HCT116 (cell line): Measurements from ENCODE around the gene EIF2A. TPM values are rescaled to one million over a fixed set of nuclear protein-coding genes. Genes with fewer than 3 reads are reported as not detected.

Experiments used
- ATAC-seq: fragments of 200-7000 bp; cut with Tn5 transposase; 2 replicates; pipeline ENCODE4 v1.9.1; 2020; ENCODE audit warnings: mild to moderate bottlenecking, moderate library complexity
- BruUV-seq: library from RNA; stranded (reverse); fragments of 400-500 nt; replicated peaks from 2 replicates; lab custom pipeline; 2021; lab: Mats Ljungman, UMichigan
- CTCF ChIA-PET: fragments of 300-600 bp; sonication (Branson Sonifier 250); formaldehyde crosslinking; loops from one replicate; lab custom pipeline; 2021; ENCODE audit warnings: antibody characterized with exemption; lab: Charles Lee
- POLR2A ChIA-PET: fragments of 300-600, 350-600 bp; sonication (Branson Sonifier 250); formaldehyde crosslinking; loops from one replicate; lab custom pipeline; 2021; ENCODE audit warnings: antibody characterized with exemption; lab: Charles Lee
- RAD21 ChIA-PET, 2 experiments: fragments of 300-600 bp; sonication (Branson Sonifier 250); formaldehyde crosslinking; loops; one replicate each; lab custom pipeline; 2023; ENCODE audit warnings: low total read pairs in 2 of 2; ENCODE audit not compliant: uncharacterized antibody in 2 of 2, unreplicated experiment in 2 of 2, low non-redundant PET in 1 of 2; lab: Charles Lee
- DNase-seq: peaks from one replicate; pipeline ENCODE4 v3.0.0-alpha.2; 2010; ENCODE audit warnings: low read depth, low spot score
- H2AFZ ChIP-seq: fragments of 200-600 bp; shearing (Covaris generic), sonication (generic); 2 replicates; pipeline ENCODE4 v1.6.1; 2017; ENCODE audit warnings: low read depth, mixed run types, mixed read lengths, antibody characterized with exemption, low read length; ENCODE audit not compliant: poor library complexity, severe bottlenecking
- H3K27ac ChIP-seq: 2 replicates; pipeline ENCODE4 v1.5.1; 2012; ENCODE audit warnings: low read depth, low read length
- H3K27me3 ChIP-seq: fragments of 200-600 bp; sonication (generic); 2 replicates; pipeline ENCODE4 v1.6.1; 2016; ENCODE audit warnings: mixed run types, low read length, mixed read lengths; ENCODE audit not compliant: insufficient read depth
- H3K36me3 ChIP-seq, 2 experiments: fragments of 200-500 bp in 1 of 2; fragments of 200-600 bp in 1 of 2; sonication (Bioruptor generic) in 1 of 2; sonication (generic) in 1 of 2; 2 replicates each; pipeline versions ENCODE4 v1.5.1 to v1.6.1; 2014 to 2016; ENCODE audit warnings: low read length in 2 of 2, inconsistent platforms in 1 of 2, mixed read lengths in 1 of 2, mixed run types in 1 of 2; ENCODE audit not compliant: insufficient read depth in 2 of 2, control insufficient read depth in 1 of 2
- H3K4me1 ChIP-seq, 2 experiments: fragments of 200-600 bp in 1 of 2; sonication (generic) in 1 of 2; 2 replicates each; pipeline versions ENCODE4 v1.5.1 to v1.6.1; 2012 to 2017; ENCODE audit warnings: low read length in 2 of 2, inconsistent platforms in 1 of 2, mild to moderate bottlenecking in 1 of 2, mixed read lengths in 1 of 2, mixed run types in 1 of 2, moderate library complexity in 1 of 2; ENCODE audit not compliant: insufficient read depth in 2 of 2, control insufficient read depth in 1 of 2
- H3K4me2 ChIP-seq: fragments of 200-600 bp; sonication (generic); 2 replicates; pipeline ENCODE4 v1.6.1; 2017; ENCODE audit warnings: mixed run types, low read length, mixed read lengths
- H3K4me3 ChIP-seq, 2 experiments: fragments of 200-600 bp in 1 of 2; sonication (generic) in 1 of 2; replicated peaks in 1 of 2; 2 replicates each; pipeline ENCODE4 v1.5.1; 2011 to 2016; ENCODE audit warnings: low read length in 2 of 2, control low read depth in 1 of 2, low read depth in 1 of 2, mild to moderate bottlenecking in 1 of 2, mixed read lengths in 1 of 2, mixed run types in 1 of 2
- H3K79me2 ChIP-seq: fragments of 200-600 bp; sonication (generic); 2 replicates; pipeline ENCODE4 v1.6.1; 2017; ENCODE audit warnings: mild to moderate bottlenecking, mixed run types, low read length, moderate library complexity, mixed read lengths; ENCODE audit not compliant: insufficient read depth
- H3K9ac ChIP-seq: fragments of 200-600 bp; sonication (generic); 2 replicates; pipeline ENCODE4 v1.6.1; 2016; ENCODE audit warnings: low read length, mixed read lengths
- H3K9me2 ChIP-seq: fragments of 200-600 bp; sonication (generic), shearing (Covaris generic); 2 replicates; pipeline ENCODE4 v1.6.1; 2017; ENCODE audit warnings: mixed run types, mild to moderate bottlenecking, moderate library complexity; ENCODE audit not compliant: insufficient read depth
- H3K9me3 ChIP-seq, 2 experiments: fragments of 200-500 bp in 1 of 2; fragments of 200-600 bp in 1 of 2; sonication (Bioruptor generic) in 1 of 2; sonication (generic) in 1 of 2; 2 replicates each; pipeline ENCODE4 v1.6.1; 2014 to 2017; ENCODE audit warnings: low read length in 2 of 2, mixed read lengths in 2 of 2, inconsistent platforms in 1 of 2, low read depth in 1 of 2, mild to moderate bottlenecking in 1 of 2, mixed run types in 1 of 2, moderate library complexity in 1 of 2; ENCODE audit not compliant: control insufficient read depth in 1 of 2, insufficient read depth in 1 of 2
- H4K20me1 ChIP-seq: fragments of 200-600 bp; sonication (generic), shearing (Covaris generic); 2 replicates; pipeline ENCODE4 v1.6.1; 2017; ENCODE audit warnings: mixed run types, mild to moderate bottlenecking, moderate library complexity; ENCODE audit not compliant: insufficient read depth
- ATF3 ChIP-seq: IDR thresholded peaks from 2 replicates; pipeline ENCODE4 v1.6.1; 2012
- CBX3 ChIP-seq: IDR thresholded peaks from 2 replicates; pipeline ENCODE4 v1.6.1; 2012; ENCODE audit warnings: low read depth
- EGR1 ChIP-seq: IDR thresholded peaks from 2 replicates; pipeline ENCODE4 v1.6.1; 2012; ENCODE audit warnings: low read depth
- ELF1 ChIP-seq: IDR thresholded peaks from 2 replicates; pipeline ENCODE4 v1.6.1; 2012; ENCODE audit warnings: low read depth, borderline replicate concordance
- EZH2 ChIP-seq: fragments of 200-600 bp; sonication (generic); IDR thresholded peaks from 2 replicates; pipeline ENCODE4 v1.6.1; 2017; ENCODE audit warnings: antibody characterized with exemption, mixed run types
- FOSL1 ChIP-seq: IDR thresholded peaks from 2 replicates; pipeline ENCODE4 v1.6.1; 2012; ENCODE audit warnings: low read depth
- JUND ChIP-seq: IDR thresholded peaks from 2 replicates; pipeline ENCODE4 v1.6.1; 2012
- POLR2A ChIP-seq: IDR thresholded peaks from 2 replicates; pipeline ENCODE4 v1.7.0; 2011; ENCODE audit warnings: borderline replicate concordance; ENCODE audit not compliant: insufficient read depth, insufficient read length; ENCODE audit errors: extremely low read depth
- POLR2AphosphoS5 ChIP-seq: IDR thresholded peaks from 2 replicates; pipeline ENCODE4 v1.6.1; 2011; ENCODE audit warnings: mild to moderate bottlenecking, low read depth, low read length, moderate library complexity
- RAD21 ChIP-seq: IDR thresholded peaks from 2 replicates; pipeline ENCODE4 v1.6.1; 2012; ENCODE audit warnings: low read depth, mild to moderate bottlenecking
- SP1 ChIP-seq: IDR thresholded peaks from 2 replicates; pipeline ENCODE4 v1.6.1; 2012; ENCODE audit warnings: low read depth
- SRF ChIP-seq: IDR thresholded peaks from 2 replicates; pipeline ENCODE4 v1.6.1; 2012; ENCODE audit warnings: low read depth
- TCF7L2 ChIP-seq: IDR thresholded peaks from 2 replicates; pipeline ENCODE4 v1.7.0; 2011; ENCODE audit warnings: borderline replicate concordance, inconsistent platforms; ENCODE audit not compliant: insufficient read depth, insufficient read length; ENCODE audit errors: extremely low read depth
- ZNF274 ChIP-seq: fragments of 200-500 bp; sonication (Bioruptor generic); IDR thresholded peaks from 2 replicates; pipeline ENCODE4 v1.6.1; 2014; ENCODE audit warnings: mild to moderate bottlenecking, low read depth, low read length, inconsistent platforms
- intact Hi-C: fragments of 100-400 bp; cut with micrococcal nuclease; formaldehyde crosslinking; loops from 2 replicates; pipeline ENCODE4 v1.10.0; 2022
- total RNA-seq: library from RNA; stranded (reverse); gene quantifications from one replicate; pipeline ENCODE4 v1.2.1, GENCODE V29; 2021; ENCODE audit not compliant: unreplicated experiment

The EIF2A gene
- total RNA-seq, 1 experiment from 2014 or later = 126 TPM

GRCh38 chr3:150582620-150583019 is 36.0 kb downstream of the EIF2A start (continued):
- TF ChIP-seq ATF3 (no peak), SRF (no peak), ZNF274 (no peak), POLR2AphosphoS5 (no peak), RAD21 (no peak), JUND (no peak), TCF7L2 (no peak)

- Histone ChIP-seq H3K27ac (no peak overlapping the region), H4K20me1 (0 out of 2 replicates have a peak, but pooled peaks cover 8% of the 10 kb centered on the region), H3K9ac (no peak overlapping the region), H3K4me2 (no peak overlapping the region), H3K9me2 (no peaks in the 10 kb centered on the region), H2AFZ (no peak overlapping the region), H3K27me3 (no peaks in the 10 kb centered on the region), H3K79me2 (peaks cover 72% of the 10 kb centered on the region), H3K4me3 (no peak overlapping the region), H3K36me3 (peaks cover 30 to 34% of the 10 kb centered on the region in 2 experiments; a peak in 3 of 4 replicates), H3K4me1 (no peaks in the 10 kb centered on the region), H3K9me3 (no peaks in the 10 kb centered on the region)
- TF ChIP-seq EZH2 (no peak), POLR2AphosphoS5 (no peak), ELF1 (no peak), EGR1 (no peak), TCF7L2 (no peak), ZNF274 (no peak), SP1 (no peak), POLR2A (no peak), ATF3 (no peak), CBX3 (no peak), FOSL1 (no peak)
- CTCF ChIA-PET = no interaction called here
- BruUV-seq = no TSS peak
- RAD21 ChIA-PET = no interaction called here
- DNase-seq (no peak), ATAC-seq (no peak)
- intact Hi-C loops = no loop called here
- POLR2A ChIA-PET = no interaction called here
Measured at GRCh38 chr3:150583028-150583427, 36.4 kb downstream of the EIF2A start.
